Neural cell (in vitro differentiated cells): Measurements from ENCODE around the gene SNX30. TPM values are rescaled to one million over a fixed set of nuclear protein-coding genes. Genes with fewer than 3 reads are reported as not detected.

ENCODE experiments used
- H2AFZ ChIP-seq: fragments of 200-600, 300-800 bp; sonication (generic), shearing (Covaris generic); 2 replicates; pipeline ENCODE4 v1.6.0; 2014; ENCODE audit warnings: low read depth, mild to moderate bottlenecking, antibody characterized with exemption, low read length, moderate library complexity
- H3F3A ChIP-seq: fragments of 200-600 bp; shearing (Covaris generic); 2 replicates; pipeline ENCODE4 v1.6.1; 2016; ENCODE audit warnings: mild to moderate bottlenecking, moderate library complexity, mixed read lengths, antibody characterized with exemption, low read length; ENCODE audit not compliant: insufficient read depth, poor library complexity, severe bottlenecking
- H3K27ac ChIP-seq: fragments of 200-600, 300-800 bp; sonication (generic), shearing (Covaris generic); 2 replicates; pipeline ENCODE4 v1.5.1; 2014; ENCODE audit warnings: mild to moderate bottlenecking, low read length, moderate library complexity
- H3K27me3 ChIP-seq: fragments of 300-800, 200-600 bp; sonication (generic), shearing (Covaris generic); 2 replicates; pipeline ENCODE4 v1.6.0; 2014; ENCODE audit warnings: mild to moderate bottlenecking, low read depth, low read length, moderate library complexity; ENCODE audit not compliant: insufficient read depth
- H3K36me3 ChIP-seq: fragments of 300-800, 200-600 bp; sonication (generic), shearing (Covaris generic); 2 replicates; pipeline ENCODE4 v1.5.1; 2014; ENCODE audit warnings: mild to moderate bottlenecking, antibody characterized with exemption, low read length, moderate library complexity; ENCODE audit not compliant: insufficient read depth
- H3K4me2 ChIP-seq: fragments of 300-800, 200-600 bp; sonication (generic), shearing (Covaris generic); 2 replicates; pipeline ENCODE4 v1.6.0; 2014; ENCODE audit warnings: mild to moderate bottlenecking, low read length
- H3K4me3 ChIP-seq: fragments of 300-800, 200-600 bp; sonication (generic), shearing (Covaris generic); 2 replicates; pipeline ENCODE4 v1.5.1; 2014; ENCODE audit warnings: mild to moderate bottlenecking, low read length, moderate library complexity
- H3K79me2 ChIP-seq: fragments of 200-600 bp; shearing (Covaris generic); replicated peaks from 2 replicates; pipeline ENCODE4 v1.6.0; 2014; ENCODE audit warnings: mild to moderate bottlenecking, low read length, moderate library complexity; ENCODE audit not compliant: insufficient read depth
- H3K9ac ChIP-seq: fragments of 300-800, 200-600 bp; sonication (generic), shearing (Covaris generic); 2 replicates; pipeline ENCODE4 v1.6.1; 2016; ENCODE audit warnings: mild to moderate bottlenecking, low read length, mixed read lengths
- H3K9me2 ChIP-seq: fragments of 200-600 bp; shearing (Covaris generic); 2 replicates; pipeline ENCODE4 v1.6.1; 2016; ENCODE audit warnings: mild to moderate bottlenecking, low read length, mixed read lengths; ENCODE audit not compliant: insufficient read depth
- H3K9me3 ChIP-seq: fragments of 200-600, 300-800 bp; sonication (generic), shearing (Covaris generic); 2 replicates; pipeline ENCODE4 v1.6.1; 2016; ENCODE audit warnings: mild to moderate bottlenecking, mixed run types, low read length, moderate library complexity, mixed read lengths
- H4K20me1 ChIP-seq: fragments of 200-600 bp; shearing (Covaris generic); 2 replicates; pipeline ENCODE4 v1.6.1; 2016; ENCODE audit warnings: mild to moderate bottlenecking, mixed run types; ENCODE audit not compliant: insufficient read depth
- EP300 ChIP-seq: fragments of 450-650 bp; conservative IDR thresholded peaks from 2 replicates; pipeline ENCODE4 v1.6.1; 2014; ENCODE audit warnings: antibody characterized with exemption, mild to moderate bottlenecking, moderate library complexity; ENCODE audit not compliant: poor library complexity, severe bottlenecking
- EZH2 ChIP-seq: fragments of 200-600, 300-800 bp; shearing (Covaris generic), sonication (generic); IDR thresholded peaks from 2 replicates; pipeline ENCODE4 v1.6.1; 2014; ENCODE audit warnings: antibody characterized with exemption, low read length, borderline replicate concordance, mild to moderate bottlenecking; ENCODE audit not compliant: insufficient read depth, poor library complexity, severe bottlenecking
- MXI1 ChIP-seq: fragments of 450-650 bp; conservative IDR thresholded peaks from 2 replicates; pipeline ENCODE4 v1.6.1; 2014; ENCODE audit warnings: antibody characterized with exemption, mild to moderate bottlenecking; ENCODE audit not compliant: poor library complexity, severe bottlenecking
- POLR2AphosphoS5 ChIP-seq: IDR thresholded peaks from 2 replicates; pipeline ENCODE4 v1.6.1; 2012
- RAD21 ChIP-seq: fragments of 450-650 bp; conservative IDR thresholded peaks from 2 replicates; pipeline ENCODE4 v1.6.1; 2014; ENCODE audit warnings: antibody characterized with exemption, mild to moderate bottlenecking, moderate library complexity
- SMC3 ChIP-seq: fragments of 450-650 bp; conservative IDR thresholded peaks from 2 replicates; pipeline ENCODE4 v1.6.1; 2014; ENCODE audit warnings: antibody characterized with exemption, mild to moderate bottlenecking, moderate library complexity; ENCODE audit not compliant: poor library complexity
- TAF1 ChIP-seq: IDR thresholded peaks from 2 replicates; pipeline ENCODE4 v1.6.1; 2012; ENCODE audit warnings: low read depth
- polyA minus RNA-seq: library from RNA; depleted of rRNA, polyadenylated mRNA; stranded (reverse); fragments of >200 nt; gene quantifications from 2 replicates; pipeline ENCODE4 v1.2.3, GENCODE V29; 2014
- polyA plus RNA-seq: library from polyadenylated mRNA; depleted of rRNA; stranded (reverse); fragments of >200 nt; gene quantifications from 2 replicates; pipeline ENCODE4 v1.2.3, GENCODE V29; 2014
- TF ChIP-seq, protein P1 (sequence below): fragments of 450-650 bp; IDR thresholded peaks from 2 replicates; pipeline ENCODE4 v1.5.1; 2014; ENCODE audit warnings: antibody characterized with exemption, mild to moderate bottlenecking, moderate library complexity; ENCODE audit not compliant: poor library complexity, severe bottlenecking
- TF ChIP-seq, protein P2 (sequence below): IDR thresholded peaks from 2 replicates; pipeline ENCODE4 v1.6.1; 2012; ENCODE audit warnings: borderline replicate concordance

Gene SNX30, protein sequence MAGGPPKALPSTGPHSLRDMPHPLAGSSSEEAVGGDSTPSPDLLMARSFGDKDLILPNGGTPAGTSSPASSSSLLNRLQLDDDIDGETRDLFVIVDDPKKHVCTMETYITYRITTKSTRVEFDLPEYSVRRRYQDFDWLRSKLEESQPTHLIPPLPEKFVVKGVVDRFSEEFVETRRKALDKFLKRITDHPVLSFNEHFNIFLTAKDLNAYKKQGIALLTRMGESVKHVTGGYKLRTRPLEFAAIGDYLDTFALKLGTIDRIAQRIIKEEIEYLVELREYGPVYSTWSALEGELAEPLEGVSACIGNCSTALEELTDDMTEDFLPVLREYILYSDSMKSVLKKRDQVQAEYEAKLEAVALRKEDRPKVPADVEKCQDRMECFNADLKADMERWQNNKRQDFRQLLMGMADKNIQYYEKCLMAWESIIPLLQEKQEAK
- polyA plus RNA-seq (30.0 and 31.5 TPM in 2 replicates), polyA minus RNA-seq (60.6 and 64.4 TPM in 2 replicates)

DNA sequence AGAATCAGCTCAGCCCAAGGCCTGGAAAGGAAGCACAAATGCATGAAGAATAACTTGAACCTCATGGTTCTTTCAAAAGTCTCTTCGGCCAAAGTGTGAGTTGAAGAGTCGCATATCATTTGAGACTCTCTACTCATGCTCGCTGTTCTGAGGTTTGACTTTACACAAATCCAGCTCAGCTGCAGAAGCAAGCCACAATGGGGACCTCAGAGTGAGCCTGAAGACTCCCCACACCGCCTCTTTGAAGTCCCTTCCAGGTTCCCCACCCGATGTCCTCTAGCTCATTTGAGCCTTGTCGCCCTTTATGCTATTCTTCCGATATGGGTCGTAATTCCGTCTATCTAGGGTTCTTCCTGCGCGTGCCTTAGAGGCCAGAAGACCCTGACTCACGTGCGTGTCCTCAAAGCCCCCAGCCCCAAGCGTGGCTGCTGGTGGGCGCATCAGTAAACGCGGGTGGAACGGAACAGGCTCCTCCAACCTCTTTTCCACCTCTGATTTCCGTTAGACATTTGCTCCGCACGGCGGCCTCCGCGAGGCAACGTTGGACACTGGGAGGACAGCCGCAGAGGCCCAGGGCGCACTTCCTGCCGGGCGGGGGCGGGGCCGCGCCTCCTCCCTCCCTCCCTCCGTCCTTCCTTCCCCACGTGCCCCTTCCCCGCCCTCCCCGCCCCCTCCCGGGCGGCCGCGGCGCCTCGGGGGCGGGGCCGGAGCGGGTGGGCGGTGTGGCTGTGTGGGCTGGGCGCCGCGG lies at the start of gene SNX30:
SNX30 (plus strand) TSS at position 745 of the 748 bp plus-strand sequence. CDS start 242 bp downstream, outside the sequence.
- Histone ChIP-seq H3K27ac (peak within 1 kb of the TSS; percentile 64), H3K9ac (peak within 1 kb of the TSS; percentile 82), H3K9me2 (no peaks in the 10 kb centered on the region), H3K4me2 (peak within 1 kb of the TSS; percentile 82), H3K36me3 (no peaks in the 10 kb centered on the region), H3K4me3 (peak within 1 kb of the TSS; percentile 98), H3F3A (no peaks in the 10 kb centered on the region), H3K27me3 (no peaks in the 10 kb centered on the region), H3K79me2 (peaks cover 30% of the 10 kb centered on the region), H4K20me1 (no peaks in the 10 kb centered on the region), H3K9me3 (no peaks in the 10 kb centered on the region), H2AFZ (peak within 1 kb of the TSS; percentile 88)
- peak; percentile 38 for TF ChIP-seq MXI1
- TF ChIP-seq, protein P1, sequence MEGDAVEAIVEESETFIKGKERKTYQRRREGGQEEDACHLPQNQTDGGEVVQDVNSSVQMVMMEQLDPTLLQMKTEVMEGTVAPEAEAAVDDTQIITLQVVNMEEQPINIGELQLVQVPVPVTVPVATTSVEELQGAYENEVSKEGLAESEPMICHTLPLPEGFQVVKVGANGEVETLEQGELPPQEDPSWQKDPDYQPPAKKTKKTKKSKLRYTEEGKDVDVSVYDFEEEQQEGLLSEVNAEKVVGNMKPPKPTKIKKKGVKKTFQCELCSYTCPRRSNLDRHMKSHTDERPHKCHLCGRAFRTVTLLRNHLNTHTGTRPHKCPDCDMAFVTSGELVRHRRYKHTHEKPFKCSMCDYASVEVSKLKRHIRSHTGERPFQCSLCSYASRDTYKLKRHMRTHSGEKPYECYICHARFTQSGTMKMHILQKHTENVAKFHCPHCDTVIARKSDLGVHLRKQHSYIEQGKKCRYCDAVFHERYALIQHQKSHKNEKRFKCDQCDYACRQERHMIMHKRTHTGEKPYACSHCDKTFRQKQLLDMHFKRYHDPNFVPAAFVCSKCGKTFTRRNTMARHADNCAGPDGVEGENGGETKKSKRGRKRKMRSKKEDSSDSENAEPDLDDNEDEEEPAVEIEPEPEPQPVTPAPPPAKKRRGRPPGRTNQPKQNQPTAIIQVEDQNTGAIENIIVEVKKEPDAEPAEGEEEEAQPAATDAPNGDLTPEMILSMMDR = peak; percentile 19
- TF ChIP-seq POLR2AphosphoS5 = peak; percentile 52
- TF ChIP-seq, protein P2, sequence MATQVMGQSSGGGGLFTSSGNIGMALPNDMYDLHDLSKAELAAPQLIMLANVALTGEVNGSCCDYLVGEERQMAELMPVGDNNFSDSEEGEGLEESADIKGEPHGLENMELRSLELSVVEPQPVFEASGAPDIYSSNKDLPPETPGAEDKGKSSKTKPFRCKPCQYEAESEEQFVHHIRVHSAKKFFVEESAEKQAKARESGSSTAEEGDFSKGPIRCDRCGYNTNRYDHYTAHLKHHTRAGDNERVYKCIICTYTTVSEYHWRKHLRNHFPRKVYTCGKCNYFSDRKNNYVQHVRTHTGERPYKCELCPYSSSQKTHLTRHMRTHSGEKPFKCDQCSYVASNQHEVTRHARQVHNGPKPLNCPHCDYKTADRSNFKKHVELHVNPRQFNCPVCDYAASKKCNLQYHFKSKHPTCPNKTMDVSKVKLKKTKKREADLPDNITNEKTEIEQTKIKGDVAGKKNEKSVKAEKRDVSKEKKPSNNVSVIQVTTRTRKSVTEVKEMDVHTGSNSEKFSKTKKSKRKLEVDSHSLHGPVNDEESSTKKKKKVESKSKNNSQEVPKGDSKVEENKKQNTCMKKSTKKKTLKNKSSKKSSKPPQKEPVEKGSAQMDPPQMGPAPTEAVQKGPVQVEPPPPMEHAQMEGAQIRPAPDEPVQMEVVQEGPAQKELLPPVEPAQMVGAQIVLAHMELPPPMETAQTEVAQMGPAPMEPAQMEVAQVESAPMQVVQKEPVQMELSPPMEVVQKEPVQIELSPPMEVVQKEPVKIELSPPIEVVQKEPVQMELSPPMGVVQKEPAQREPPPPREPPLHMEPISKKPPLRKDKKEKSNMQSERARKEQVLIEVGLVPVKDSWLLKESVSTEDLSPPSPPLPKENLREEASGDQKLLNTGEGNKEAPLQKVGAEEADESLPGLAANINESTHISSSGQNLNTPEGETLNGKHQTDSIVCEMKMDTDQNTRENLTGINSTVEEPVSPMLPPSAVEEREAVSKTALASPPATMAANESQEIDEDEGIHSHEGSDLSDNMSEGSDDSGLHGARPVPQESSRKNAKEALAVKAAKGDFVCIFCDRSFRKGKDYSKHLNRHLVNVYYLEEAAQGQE = no peak
- peak; percentile 11 for TF ChIP-seq TAF1

DNA sequence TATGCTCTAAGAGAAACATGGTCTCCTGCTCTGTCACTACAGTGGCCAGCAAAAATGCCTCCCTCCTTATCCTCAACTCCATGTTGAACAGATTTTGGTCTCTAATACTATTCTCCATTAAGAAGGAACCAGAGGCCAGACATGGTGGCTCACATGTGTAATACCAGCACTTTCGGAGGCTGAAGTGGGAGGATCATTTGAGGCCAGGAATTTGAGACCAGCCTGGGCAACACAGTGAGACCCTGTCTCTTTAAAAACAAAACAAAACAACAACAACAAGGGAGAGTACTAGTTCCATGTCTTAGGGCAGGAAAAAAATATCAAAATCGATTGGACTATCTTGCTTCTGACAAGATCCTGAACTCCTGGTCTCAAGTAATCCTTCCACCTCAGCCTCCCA lies 47.3 kb upstream of the SNX30 start:
- no peaks in the 10 kb centered on the region for H3K27me3 ChIP-seq
- no peak overlapping the region for H3K4me3 ChIP-seq
- H3K36me3 ChIP-seq = no peaks in the 10 kb centered on the region
- H3K9ac ChIP-seq = no peak overlapping the region
- no peaks in the 10 kb centered on the region for H3F3A ChIP-seq
- H4K20me1 ChIP-seq = no peaks in the 10 kb centered on the region
- H3K9me3 ChIP-seq = no peaks in the 10 kb centered on the region
- no peak overlapping the region for H2AFZ ChIP-seq
- H3K4me2 ChIP-seq = no peak overlapping the region
- no peak overlapping the region for H3K27ac ChIP-seq
- no peaks in the 10 kb centered on the region for H3K9me2 ChIP-seq
- H3K79me2 ChIP-seq = peaks cover 7% of the 10 kb centered on the region
- TF ChIP-seq, protein P2 = no peak
- TF ChIP-seq TAF1 = no peak
- TF ChIP-seq EZH2 = no peak
- TF ChIP-seq EP300 = no peak
- TF ChIP-seq, protein P1 = no peak
- TF ChIP-seq RAD21 = no peak
- no peak for TF ChIP-seq MXI1
- TF ChIP-seq POLR2AphosphoS5 = no peak
- no peak for TF ChIP-seq SMC3
